8988T (cell line): ENCODE measurements around the gene DUS1L.

Experiments
- DNase-seq: peaks from one replicate; pipeline ENCODE4 v3.0.0; 2011

Gene DUS1L

GRCh38 chr17:82100502-82101298, 35.1 kb upstream of the DUS1L start:
- DNase-seq, result no peak

GRCh38 chr17:82098939-82099763, 33.5 kb upstream of the DUS1L start:
- no peak for DNase-seq

- peak; percentile 100 for DNase-seq
These were observed 32.8 kb upstream of the DUS1L start, which contains the start of gene FASN for GRCh38 chr17:82098169-82098938. Gene FASN, minus strand, starts transcription at chr17:82098236. Its CDS starts 1,791 bp downstream, at chr17:82096445.

- DNase-seq, result no peak
These were observed 32.2 kb upstream of the DUS1L start for GRCh38 chr17:82097919-82098168.

GRCh38 chr17:82097184-82097918, 31.7 kb upstream of the DUS1L start:
- DNase-seq, result peak; percentile 68

GRCh38 chr17:82096709-82097183, 31.1 kb upstream of the DUS1L start:
- DNase-seq, result peak; percentile 50

GRCh38 chr17:82095777-82096708, 30.4 kb upstream of the DUS1L start:
- peak; percentile 79 for DNase-seq

GRCh38 chr17:82094931-82095776, 29.6 kb upstream of the DUS1L start:
- DNase-seq, result peak; percentile 27

- DNase-seq, result peak; percentile 20
These were observed 27.6 kb upstream of the DUS1L start for GRCh38 chr17:82092995-82093751.

- DNase-seq, result no peak
These were observed 27.0 kb upstream of the DUS1L start for GRCh38 chr17:82092628-82092994.

- DNase-seq, result no peak
These were observed 26.5 kb upstream of the DUS1L start for GRCh38 chr17:82092094-82092586.

- peak; percentile 27 for DNase-seq
These were observed 25.9 kb upstream of the DUS1L start for GRCh38 chr17:82091264-82092066.

- DNase-seq, result peak; percentile 38
These were observed 25.1 kb upstream of the DUS1L start for GRCh38 chr17:82090549-82091263.

GRCh38 chr17:82089723-82090548, 24.3 kb upstream of the DUS1L start:
- peak; percentile 52 for DNase-seq

GRCh38 chr17:82088838-82089722, 23.5 kb upstream of the DUS1L start:
- DNase-seq, result no peak
